Gastrocnemius medialis (tissue), 4 donors: Measurements from ENCODE around the gene KDELR3. TPM values are rescaled to one million over a fixed set of nuclear protein-coding genes. Genes with fewer than 3 reads are reported as not detected.
A peak's percentile ranks its signal among the peaks of the same experiment; 100 is the strongest.

Experiments
- ATAC-seq, 2 donors: fragments of 150-250 bp; one replicate each; pipeline ENCODE4 v1.9.1; 2016
- DNase-seq, 2 donors: peaks; one replicate each; pipeline ENCODE4 v3.0.0-alpha.2; 2019
- H3K27ac ChIP-seq, 4 donors: fragments of 200-600 bp; sonication (generic); 1 replicate in 1 of 4; 2 replicates in 3 of 4; pipeline ENCODE4 v1.5.1; 2016 to 2018; ENCODE audit warnings: mild to moderate bottlenecking in 2 of 4, moderate library complexity in 1 of 4
- H3K27me3 ChIP-seq, 3 donors: fragments of 200-600 bp; sonication (generic) in 2 of 3; 1 replicate in 1 of 3; 2 replicates in 2 of 3; pipeline versions ENCODE4 v1.5.1 to v1.6.0; 2016 to 2019; ENCODE audit warnings: mild to moderate bottlenecking in 1 of 3, moderate library complexity in 1 of 3
- H3K36me3 ChIP-seq, 2 donors: fragments of 200-600 bp; sonication (generic) in 1 of 2; one replicate each; pipeline ENCODE4 v1.5.1; 2017 to 2018
- H3K4me1 ChIP-seq, 2 donors: fragments of 200-600 bp; sonication (generic) in 1 of 2; one replicate each; pipeline ENCODE4 v1.5.1; 2016 to 2017; ENCODE audit warnings: mild to moderate bottlenecking in 2 of 2
- H3K4me3 ChIP-seq, 4 donors: fragments of 200-600 bp; sonication (generic) in 3 of 4; 1 replicate in 1 of 4; 2 replicates in 3 of 4; pipeline ENCODE4 v1.5.1; 2016 to 2019; ENCODE audit warnings: mild to moderate bottlenecking in 2 of 4
- H3K9me3 ChIP-seq, 3 donors: fragments of 200-600 bp; sonication (generic) in 2 of 3; 1 replicate in 1 of 3; 2 replicates in 2 of 3; pipeline ENCODE4 v1.5.1; 2016 to 2019
- POLR2A ChIP-seq, 2 donors: fragments of 450-650 bp; IDR thresholded peaks; one replicate each; pipeline ENCODE4 v1.6.1; 2017; ENCODE audit warnings: antibody characterized with exemption in 2 of 2, mild to moderate bottlenecking in 2 of 2, moderate library complexity in 2 of 2
- in situ Hi-C, 4 donors: fragments of 200-750 bp; cut with MboI; loops; one replicate each; pipeline versions ENCODE4 v1.15.0 to v1.8.0; 2017; ENCODE audit warnings: low sequenced_read_pairs in 4 of 4
- intact Hi-C: fragments of 100-400 bp; cut with DNase I; formaldehyde crosslinking; loops from one replicate; pipeline ENCODE4 v1.15.1; 2023; ENCODE audit warnings: low total_unique reads
- total RNA-seq, 4 donors: library from RNA; depleted of rRNA; stranded (reverse); fragments of >200 nt; gene quantifications; one replicate each; pipeline versions ENCODE4 v1.1.0 to v1.2.3, GENCODE V29; 2016
- TF ChIP-seq, protein P1 (sequence below), 5 experiments: fragments of 450-650 bp in 3 of 5; fragments of 200-600 bp in 2 of 5; sonication (generic) in 2 of 5; IDR thresholded peaks in 4 of 5; conservative IDR thresholded peaks in 1 of 5; 1 replicate in 4 of 5; 2 replicates in 1 of 5; pipeline ENCODE4 v1.5.1; 2016 to 2019; ENCODE audit warnings: antibody characterized with exemption in 5 of 5, mild to moderate bottlenecking in 3 of 5, moderate library complexity in 3 of 5

The KDELR3 gene
- total RNA-seq, 4 donors from 2014 or later = 0.34 to 2.0 (median 1.3) TPM; not detected in 1

DNA sequence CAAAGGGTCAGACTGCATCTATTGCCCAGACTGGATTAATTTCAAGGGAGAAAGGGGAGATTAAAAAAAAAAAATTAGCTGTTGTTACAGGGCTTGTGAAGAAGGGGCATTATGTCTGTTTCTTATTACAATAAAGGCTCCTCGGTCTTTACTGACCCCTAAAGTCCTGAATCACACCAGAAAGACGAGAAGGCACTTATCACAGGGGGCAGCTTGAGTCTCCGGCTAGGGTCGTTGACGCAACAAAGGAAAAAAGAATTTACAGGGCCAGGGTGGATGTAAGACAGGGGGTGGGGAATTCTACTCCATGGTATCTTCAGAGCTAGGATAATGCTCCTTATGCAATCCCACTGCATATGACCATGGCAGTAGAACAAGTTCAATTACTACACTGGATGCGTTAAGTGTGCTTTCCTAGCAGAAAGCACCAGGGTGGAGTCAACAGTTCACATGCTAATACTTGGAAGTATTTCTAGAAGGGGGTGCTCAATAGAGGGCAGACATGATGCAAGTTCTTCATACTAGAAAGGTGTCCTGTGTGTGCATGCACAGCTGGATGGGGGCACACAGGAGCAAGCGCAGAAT is 21.8 kb downstream of the KDELR3 start:
- ATAC-seq = no peak

DNA sequence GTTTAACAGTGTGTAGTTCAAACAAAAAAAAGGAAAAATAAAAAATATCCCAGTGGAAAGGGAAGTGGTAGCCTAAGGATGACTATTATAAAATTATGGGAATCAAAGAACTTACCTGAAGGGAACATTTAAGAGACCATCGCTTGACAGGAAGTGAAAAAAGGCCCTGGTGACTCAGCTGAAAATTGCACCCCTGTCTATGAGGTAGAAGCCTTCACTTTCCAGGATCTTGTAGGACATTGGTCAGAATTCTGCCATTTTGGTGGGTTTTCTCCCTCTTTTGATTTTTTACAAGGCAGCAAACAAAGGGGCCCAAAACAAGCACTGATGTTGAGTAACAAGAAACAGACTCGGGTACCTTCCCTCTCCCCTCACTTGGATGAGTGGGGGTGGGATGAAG is 22.6 kb downstream of the KDELR3 start:
- no peaks in the 10 kb centered on the region for H3K27me3 ChIP-seq
- TF ChIP-seq POLR2A (IDR thresholded peaks at IDR 0.05) = no peak
- TF ChIP-seq, protein P1, sequence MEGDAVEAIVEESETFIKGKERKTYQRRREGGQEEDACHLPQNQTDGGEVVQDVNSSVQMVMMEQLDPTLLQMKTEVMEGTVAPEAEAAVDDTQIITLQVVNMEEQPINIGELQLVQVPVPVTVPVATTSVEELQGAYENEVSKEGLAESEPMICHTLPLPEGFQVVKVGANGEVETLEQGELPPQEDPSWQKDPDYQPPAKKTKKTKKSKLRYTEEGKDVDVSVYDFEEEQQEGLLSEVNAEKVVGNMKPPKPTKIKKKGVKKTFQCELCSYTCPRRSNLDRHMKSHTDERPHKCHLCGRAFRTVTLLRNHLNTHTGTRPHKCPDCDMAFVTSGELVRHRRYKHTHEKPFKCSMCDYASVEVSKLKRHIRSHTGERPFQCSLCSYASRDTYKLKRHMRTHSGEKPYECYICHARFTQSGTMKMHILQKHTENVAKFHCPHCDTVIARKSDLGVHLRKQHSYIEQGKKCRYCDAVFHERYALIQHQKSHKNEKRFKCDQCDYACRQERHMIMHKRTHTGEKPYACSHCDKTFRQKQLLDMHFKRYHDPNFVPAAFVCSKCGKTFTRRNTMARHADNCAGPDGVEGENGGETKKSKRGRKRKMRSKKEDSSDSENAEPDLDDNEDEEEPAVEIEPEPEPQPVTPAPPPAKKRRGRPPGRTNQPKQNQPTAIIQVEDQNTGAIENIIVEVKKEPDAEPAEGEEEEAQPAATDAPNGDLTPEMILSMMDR (IDR thresholded peaks at IDR 0.05 in 4 of 5, conservative IDR thresholded peaks at IDR 0.05 in 1 of 5) = no peak
- peaks cover 18 to 100% of the 10 kb centered on the region in 2 donors for H3K36me3 ChIP-seq
- intact Hi-C loops (loop anchor here (10.0 kb wide), 1 partner anchor 194 kb away; the partner anchor contains the start of gene TOMM22), in situ Hi-C loops (no loop called here)
- peaks cover 9 to 11% of the 10 kb centered on the region in 2 donors for H3K4me1 ChIP-seq
- H3K4me3 ChIP-seq = no peak overlapping the region
- no peak for DNase-seq
- H3K27ac ChIP-seq = peak overlapping the region; percentile 52 to 73 (median 58)
- no peaks in the 10 kb centered on the region for H3K9me3 ChIP-seq
- no peak for ATAC-seq

More for the DNA sequence above, 21.8 kb downstream of the KDELR3 start:
- Histone ChIP-seq H3K27me3 (no peaks in the 10 kb centered on the region), H3K36me3 (peaks cover 24 to 100% of the 10 kb centered on the region in 2 donors), H3K4me1 (peaks cover 9 to 11% of the 10 kb centered on the region in 2 donors), H3K27ac (peak overlapping the region in 3 of 4 donors; percentile 55 to 73 (median 60)), H3K4me3 (no peak overlapping the region), H3K9me3 (no peaks in the 10 kb centered on the region)
- in situ Hi-C loops (no loop called here), intact Hi-C loops (loop anchor here (10.0 kb wide), 1 partner anchor 195 kb away; the partner anchor contains the start of gene TOMM22)
- no peak for DNase-seq
- TF ChIP-seq POLR2A (IDR thresholded peaks at IDR 0.05) = no peak
- TF ChIP-seq, protein P1 (IDR thresholded peaks at IDR 0.05 in 4 of 5, conservative IDR thresholded peaks at IDR 0.05 in 1 of 5) = no peak

DNA sequence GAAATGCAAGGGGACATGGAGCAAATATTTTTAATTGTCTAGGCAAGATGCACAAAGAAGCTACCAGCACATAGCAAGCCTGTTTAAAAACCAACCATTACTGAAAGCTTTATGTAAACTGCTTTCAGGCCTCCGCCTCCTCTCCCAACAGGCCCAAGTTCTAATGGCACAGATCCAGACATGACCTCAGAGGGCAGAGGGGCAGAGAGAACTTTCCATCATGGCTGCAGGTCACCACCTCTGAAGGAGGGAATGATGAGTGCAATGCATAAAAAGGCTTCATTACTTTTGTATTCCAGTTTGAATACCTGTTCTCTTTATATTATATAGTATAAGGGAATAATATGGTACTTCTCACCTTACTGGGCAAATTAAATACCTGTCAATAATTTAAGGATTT is 23.0 kb downstream of the KDELR3 start:
- in situ Hi-C loops = no loop called here
- DNase-seq (no peak), ATAC-seq (peak in 1 of 2 donors; percentile 64)
- intact Hi-C loops = loop anchor here (10.0 kb wide), 1 partner anchor 194 kb away; the partner anchor contains the start of gene TOMM22
- TF ChIP-seq, protein P1 (IDR thresholded peaks at IDR 0.05 in 4 of 5, conservative IDR thresholded peaks at IDR 0.05 in 1 of 5) = no peak
- no peak for TF ChIP-seq POLR2A (IDR thresholded peaks at IDR 0.05)
- Histone ChIP-seq H3K27ac (peak overlapping the region; percentile 52 to 73 (median 58)), H3K27me3 (no peaks in the 10 kb centered on the region), H3K4me3 (no peak overlapping the region), H3K4me1 (peaks cover 9 to 11% of the 10 kb centered on the region in 2 donors), H3K36me3 (peaks cover 18 to 100% of the 10 kb centered on the region in 2 donors), H3K9me3 (no peaks in the 10 kb centered on the region)

DNA sequence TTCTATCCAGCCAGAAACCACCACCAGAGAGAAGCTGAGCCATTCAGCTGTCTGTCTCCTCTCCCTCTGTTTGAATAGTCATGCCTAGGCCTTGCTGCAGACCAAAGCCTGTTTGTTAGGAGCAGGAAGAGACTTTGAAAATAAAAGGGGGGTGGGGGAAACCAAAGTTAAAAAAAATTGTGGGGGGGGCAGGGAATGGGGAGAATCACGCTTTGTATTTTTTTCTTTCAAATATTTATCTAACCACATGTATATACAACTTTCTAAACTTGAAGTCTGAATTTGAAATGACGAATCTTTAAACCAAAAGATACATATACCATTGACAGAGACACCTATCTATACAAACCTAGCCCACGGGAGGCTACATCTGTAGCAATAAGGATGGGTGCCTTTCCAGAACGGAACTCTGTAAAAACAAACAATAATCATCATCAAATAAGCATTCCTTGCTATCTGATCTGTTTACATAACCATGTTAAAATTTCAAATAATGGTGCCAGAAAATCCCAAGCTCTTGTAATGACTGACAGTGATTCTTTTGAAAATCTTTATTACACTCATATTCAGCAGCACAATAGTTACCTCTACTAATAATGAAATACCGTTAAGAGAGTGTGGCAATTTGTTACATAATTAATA is 23.9 kb downstream of the KDELR3 start:
- no peak for TF ChIP-seq POLR2A (IDR thresholded peaks at IDR 0.05)
- TF ChIP-seq, protein P1 (IDR thresholded peaks at IDR 0.05 in 4 of 5, conservative IDR thresholded peaks at IDR 0.05 in 1 of 5) = no peak
- no peak overlapping the region for H3K4me3 ChIP-seq
- in situ Hi-C loops (no loop called here), intact Hi-C loops (loop anchor here (10.0 kb wide), 1 partner anchor 193 kb away; the partner anchor contains the start of gene TOMM22)
- peaks cover 24 to 100% of the 10 kb centered on the region in 2 donors for H3K36me3 ChIP-seq
- H3K27ac ChIP-seq = peak overlapping the region in 1 of 4 donors; percentile 73
- no peaks in the 10 kb centered on the region for H3K27me3 ChIP-seq
- peaks cover 9 to 11% of the 10 kb centered on the region in 2 donors for H3K4me1 ChIP-seq
- no peaks in the 10 kb centered on the region for H3K9me3 ChIP-seq
- DNase-seq = no peak
- ATAC-seq = no peak
